K562 (cell line): ENCODE results near the gene OR52B6. TPM values are rescaled to one million over a fixed set of nuclear protein-coding genes. Genes with fewer than 3 reads are reported as not detected.

Experiments used
- CREB1 ChIP-seq, 2 experiments: sonication (generic) in 1 of 2; formaldehyde crosslinking in 1 of 2; IDR thresholded peaks; 2 replicates each; pipeline versions ENCODE4 v1.6.1 to v1.8.0; 2012 to 2022; ENCODE audit warnings: inconsistent platforms in 1 of 2, mild to moderate bottlenecking in 1 of 2, missing genetic modification reagents in 1 of 2, moderate library complexity in 1 of 2
- DACH1 ChIP-seq: fragments of 450-650 bp; IDR thresholded peaks from 2 replicates; pipeline ENCODE4 v1.6.1; 2018; ENCODE audit not compliant: partially characterized antibody
- EP300 ChIP-seq: IDR thresholded peaks from 2 replicates; pipeline ENCODE4 v1.6.1; 2012; ENCODE audit warnings: low read length, improper control_type of control experiment
- HDAC1 ChIP-seq, 2 experiments: fragments of 450-650 bp; IDR thresholded peaks; 2 replicates each; pipeline ENCODE4 v1.6.1; 2016 to 2017; ENCODE audit warnings: inconsistent platforms in 1 of 2, mild to moderate bottlenecking in 1 of 2, moderate library complexity in 1 of 2
- HMBOX1 ChIP-seq: sonication (generic); IDR thresholded peaks from 2 replicates; pipeline ENCODE4 v1.6.1; 2016
- HMGN3 ChIP-seq: IDR thresholded peaks from 2 replicates; pipeline ENCODE4 v1.6.1; 2011; ENCODE audit warnings: borderline replicate concordance, low read depth, mild to moderate bottlenecking, mixed read lengths, low read length; ENCODE audit not compliant: insufficient read length; ENCODE audit errors: extremely low read depth
- MCM5 ChIP-seq: fragments of 450-650 bp; IDR thresholded peaks from 2 replicates; pipeline ENCODE4 v1.6.1; 2016; ENCODE audit warnings: low read depth
- NR2C2 ChIP-seq, 2 experiments: fragments of 200-800 bp in 1 of 2; sonication (Bioruptor generic) in 1 of 2; sonication (generic) in 1 of 2; formaldehyde crosslinking in 1 of 2; IDR thresholded peaks; 2 replicates each; pipeline versions ENCODE4 v1.6.1 to v1.8.0; 2016 to 2022; ENCODE audit warnings: mild to moderate bottlenecking in 1 of 2, missing compliant biosample characterization in 1 of 2, missing genetic modification characterization in 1 of 2, missing genetic modification reagents in 1 of 2
- POLR3A ChIP-seq: IDR thresholded peaks from 2 replicates; pipeline ENCODE4 v1.6.1; 2011; ENCODE audit warnings: borderline replicate concordance, mild to moderate bottlenecking, moderate library complexity; ENCODE audit not compliant: insufficient read length, insufficient read depth; ENCODE audit errors: extremely low read depth
- SIN3A ChIP-seq, 2 experiments: fragments of 150-350 bp in 1 of 2; IDR thresholded peaks; 2 replicates each; pipeline ENCODE4 v1.6.1; 2011 to 2016; ENCODE audit warnings: borderline replicate concordance in 2 of 2, low read depth in 2 of 2, low read length in 2 of 2, mild to moderate bottlenecking in 2 of 2, moderate library complexity in 2 of 2; ENCODE audit not compliant: control insufficient read depth in 1 of 2
- SMARCA4 ChIP-seq: fragments of 450-650 bp; IDR thresholded peaks from 2 replicates; pipeline ENCODE4 v1.6.1; 2016
- TAL1 ChIP-seq: fragments of 450-650 bp; IDR thresholded peaks from 2 replicates; pipeline ENCODE4 v1.6.1; 2016; ENCODE audit warnings: mild to moderate bottlenecking
- THRA ChIP-seq: fragments of 450-650 bp; IDR thresholded peaks from 2 replicates; pipeline ENCODE4 v1.6.1; 2017; ENCODE audit warnings: mild to moderate bottlenecking, moderate library complexity
- UBTF ChIP-seq, 2 experiments: IDR thresholded peaks; 2 replicates each; pipeline ENCODE4 v1.6.1; 2012; ENCODE audit warnings: improper control_type of control experiment in 2 of 2, low read depth in 2 of 2, low read length in 2 of 2, borderline replicate concordance in 1 of 2
- ZEB2 ChIP-seq: fragments of 450-650 bp; IDR thresholded peaks from 2 replicates; pipeline ENCODE4 v1.6.1; 2016
- ZNF444 ChIP-seq: fragments of 250-450 bp; sonication (Bioruptor Pico); IDR thresholded peaks from 2 replicates; pipeline ENCODE4 v1.4.0; 2020; ENCODE audit warnings: mild to moderate bottlenecking, moderate library complexity
- ZNF609 ChIP-seq: sonication (generic); formaldehyde crosslinking; IDR thresholded peaks from 2 replicates; pipeline ENCODE4 v1.8.1; 2023; ENCODE audit warnings: missing genetic modification reagents, mild to moderate bottlenecking, borderline replicate concordance
- polyA plus RNA-seq, 8 experiments: library from polyadenylated mRNA; depleted of rRNA in 4 of 8; stranded (reverse) in 5 of 8; unstranded in 3 of 8; fragments of >200 nt; fragmentation: Nextera tagmentation in 2 of 8; fragmentation: Illumina TruSeq in 1 of 8; extraction: Ambion mirVana in 2 of 8; extraction: Trizol in 1 of 8; gene quantifications; 2 replicates each; pipeline versions ENCODE4 v1.2.1 to v1.2.3, GENCODE V29; 2011 to 2014; ENCODE audit warnings: inconsistent platforms in 1 of 8, missing spikeins in 1 of 8
- total RNA-seq, 7 experiments: library from RNA; depleted of rRNA in 6 of 7; stranded (reverse); fragments of >200 nt in 6 of 7; fragmentation: Illumina TruSeq in 2 of 7; extraction: Trizol in 2 of 7; gene quantifications; 2 replicates each; pipeline versions ENCODE4 v1.2.1 to v1.2.3, GENCODE V29; 2011 to 2021; ENCODE audit warnings: low replicate concordance in 1 of 7

Gene OR52B6
- total and polyA plus RNA-seq, 9 of the 15 experiments (the other 6 are each of a cell fraction or from before 2014, with no cell fraction given) = not detected

- peak; percentile 45 for TF ChIP-seq HMBOX1
- peak; percentile 53 for TF ChIP-seq HMGN3
- peak; percentile 92 for TF ChIP-seq TAL1
- TF ChIP-seq SIN3A (IDR thresholded peaks at IDR 0.05; ENCODE audit: borderline replicate concordance in 2 of 2, control insufficient read depth in 1 of 2, low read depth in 2 of 2, low read length in 2 of 2) = peak in 1 of 2 experiments; percentile 10; a peak in 1 of 4 replicates
- TF ChIP-seq HDAC1 (IDR thresholded peaks at IDR 0.05) = peak in 1 of 2 experiments; percentile 81; a peak in 2 of 4 replicates
- peak; percentile 90 to 96; a peak in 3 of 4 replicates for TF ChIP-seq UBTF (IDR thresholded peaks at IDR 0.05; ENCODE audit: borderline replicate concordance in 1 of 2, low read depth in 2 of 2, low read length in 2 of 2)
- TF ChIP-seq SMARCA4 = peak; percentile 81
- no peak for TF ChIP-seq THRA
- TF ChIP-seq ZNF609 = peak; percentile 53; the same call in 1 of the 2 replicates
- TF ChIP-seq CREB1 (IDR thresholded peaks at IDR 0.05) = peak; percentile 49
- no peak for TF ChIP-seq CREB1 (CRISPR knock-in tag; IDR thresholded peaks at IDR 0.05)
- no peak for TF ChIP-seq MCM5
- 0 out of 2 replicates have a peak, but pooled peaks have one; percentile 59 for TF ChIP-seq ZNF444 (CRISPR knock-in tag)
- TF ChIP-seq EP300 = peak; percentile 94
- no peak for TF ChIP-seq POLR3A
- peak; percentile 88 for TF ChIP-seq ZEB2
- peak; percentile 25 for TF ChIP-seq DACH1
- TF ChIP-seq NR2C2 (CRISPR knock-in tag; IDR thresholded peaks at IDR 0.05) = no peak
- TF ChIP-seq NR2C2 (tag; IDR thresholded peaks at IDR 0.05) = 0 out of 2 replicates have a peak, but pooled peaks have one; percentile 12
Observed at GRCh38 chr11:5596607-5597201, 16.0 kb downstream of the OR52B6 start, which contains the start of gene TRIM6 (continued).
